ENCODE results near the gene AAGAB. TPM values are rescaled to one million over a fixed set of nuclear protein-coding genes. Genes with fewer than 3 reads are reported as not detected.

The AAGAB gene
- total RNA-seq, 2 donors from 2014 or later = 51.7 to 65.0 TPM

DNA sequence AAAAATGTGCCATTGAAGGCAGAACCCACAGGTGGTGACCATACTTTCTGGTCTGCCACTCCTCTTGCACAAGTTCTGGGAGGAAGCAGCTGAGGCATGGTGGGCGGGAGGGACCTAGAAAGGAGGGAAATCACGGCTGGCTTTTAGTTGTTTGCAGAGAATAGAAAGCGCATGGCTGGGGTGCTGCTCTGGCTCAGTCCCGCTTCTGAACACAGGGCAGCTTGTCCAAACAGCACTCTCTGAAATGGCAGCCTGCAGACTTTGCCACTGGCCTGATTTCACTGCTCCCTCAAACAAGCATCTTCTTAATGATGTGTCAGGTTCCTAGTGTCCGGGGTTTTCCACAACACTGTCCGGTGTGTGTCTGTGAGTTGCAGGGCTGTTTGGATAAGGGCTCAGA lies 76.7 kb downstream of the AAGAB start:
- Mint-ChIP-seq H3K36me3 (ENCODE audit: insufficient read depth in 2 of 2) (peaks cover 2 to 6% of the 10 kb centered on the region in 2 donors), H3K27me3 (ENCODE audit: low read depth) (no peaks in the 10 kb centered on the region), H3K4me3 (no peak overlapping the region), H3K9me3 (no peaks in the 10 kb centered on the region), H3K4me1 (ENCODE audit: low read depth) (peaks cover 49% of the 10 kb centered on the region), H3K27ac (no peak overlapping the region)
- ATAC-seq (replicated peaks in 1 of 2) = no peak
- no peak for DNase-seq

DNA sequence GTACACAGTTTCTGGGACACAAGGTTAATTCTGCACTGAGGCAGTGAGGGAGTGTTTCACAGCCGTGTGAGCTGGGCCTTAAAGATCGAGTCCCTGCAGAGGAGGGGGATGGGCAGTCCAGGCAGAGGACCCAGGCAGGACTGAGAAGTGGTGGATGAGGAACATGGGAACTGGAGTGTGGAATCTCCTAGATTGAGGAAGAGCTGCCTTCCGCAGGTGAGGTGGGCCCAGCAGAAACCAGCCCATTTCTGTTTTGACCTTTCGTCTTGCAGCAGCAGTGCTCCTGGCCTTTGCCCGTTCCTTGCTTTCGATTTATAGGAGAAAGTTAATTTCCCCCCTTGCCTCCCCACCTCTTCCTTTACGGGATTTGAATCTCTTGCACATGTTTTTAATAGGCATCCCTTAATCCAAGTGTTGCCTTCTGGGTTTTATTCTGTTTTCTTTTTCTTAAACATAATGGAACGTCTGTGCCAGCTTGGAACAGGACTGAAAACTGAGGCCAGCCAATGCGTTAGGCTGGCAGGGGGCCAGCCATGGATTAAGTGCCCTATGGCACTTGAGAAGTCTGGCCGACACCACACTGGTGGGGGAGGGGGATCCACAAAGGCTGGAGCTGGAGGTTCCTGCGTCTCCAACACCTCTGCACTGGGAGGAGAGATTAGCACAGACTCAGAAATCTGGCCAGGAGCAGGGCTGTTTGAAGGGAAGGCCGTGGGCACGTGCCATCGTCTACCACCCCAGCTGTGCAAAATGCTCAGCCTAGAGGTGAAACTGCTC lies 78.1 kb downstream of the AAGAB start:
- no peak for ATAC-seq (replicated peaks in 1 of 2)
- DNase-seq = no peak
- Mint-ChIP-seq H3K9me3 (no peaks in the 10 kb centered on the region), H3K27me3 (ENCODE audit: low read depth) (no peaks in the 10 kb centered on the region), H3K36me3 (ENCODE audit: insufficient read depth in 2 of 2) (peaks cover 2 to 6% of the 10 kb centered on the region in 2 donors), H3K27ac (peak overlapping the region; percentile 52), H3K4me3 (peak overlapping the region; percentile 48 to 80), H3K4me1 (ENCODE audit: low read depth) (peaks cover 63% of the 10 kb centered on the region)

DNA sequence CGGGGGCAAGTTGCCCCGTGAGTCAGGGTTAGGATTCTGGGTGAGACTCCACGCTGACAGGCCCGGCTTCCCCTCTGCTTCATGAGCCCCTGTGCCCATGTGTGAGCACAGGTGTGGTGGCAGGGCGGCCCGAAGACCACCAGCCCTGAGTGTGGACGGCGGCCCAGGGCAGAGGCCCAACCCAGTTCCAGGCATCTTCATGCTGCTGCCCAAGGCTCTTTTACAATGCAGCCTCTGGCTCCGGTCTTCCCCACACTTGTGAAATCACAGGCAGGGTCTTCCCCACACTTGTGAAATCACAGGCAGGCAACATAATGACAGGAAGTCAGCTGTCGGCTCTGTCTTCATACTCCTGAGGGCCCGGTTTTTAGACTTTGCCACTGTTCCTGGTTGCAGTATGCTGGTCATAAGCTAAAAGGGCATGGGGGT lies 78.8 kb downstream of the AAGAB start:
- peak overlapping the region; percentile 52 for H3K27ac Mint-ChIP-seq
- DNase-seq (peak; percentile 52 to 59), ATAC-seq (replicated peaks in 1 of 2) (peak; percentile 69 to 81)
- peaks cover 2 to 6% of the 10 kb centered on the region in 2 donors for H3K36me3 Mint-ChIP-seq (ENCODE audit: insufficient read depth in 2 of 2)
- H3K27me3 Mint-ChIP-seq (ENCODE audit: low read depth) = no peaks in the 10 kb centered on the region
- peak overlapping the region; percentile 48 to 80 for H3K4me3 Mint-ChIP-seq
- peaks cover 67% of the 10 kb centered on the region for H3K4me1 Mint-ChIP-seq (ENCODE audit: low read depth)
- H3K9me3 Mint-ChIP-seq = no peaks in the 10 kb centered on the region

DNA sequence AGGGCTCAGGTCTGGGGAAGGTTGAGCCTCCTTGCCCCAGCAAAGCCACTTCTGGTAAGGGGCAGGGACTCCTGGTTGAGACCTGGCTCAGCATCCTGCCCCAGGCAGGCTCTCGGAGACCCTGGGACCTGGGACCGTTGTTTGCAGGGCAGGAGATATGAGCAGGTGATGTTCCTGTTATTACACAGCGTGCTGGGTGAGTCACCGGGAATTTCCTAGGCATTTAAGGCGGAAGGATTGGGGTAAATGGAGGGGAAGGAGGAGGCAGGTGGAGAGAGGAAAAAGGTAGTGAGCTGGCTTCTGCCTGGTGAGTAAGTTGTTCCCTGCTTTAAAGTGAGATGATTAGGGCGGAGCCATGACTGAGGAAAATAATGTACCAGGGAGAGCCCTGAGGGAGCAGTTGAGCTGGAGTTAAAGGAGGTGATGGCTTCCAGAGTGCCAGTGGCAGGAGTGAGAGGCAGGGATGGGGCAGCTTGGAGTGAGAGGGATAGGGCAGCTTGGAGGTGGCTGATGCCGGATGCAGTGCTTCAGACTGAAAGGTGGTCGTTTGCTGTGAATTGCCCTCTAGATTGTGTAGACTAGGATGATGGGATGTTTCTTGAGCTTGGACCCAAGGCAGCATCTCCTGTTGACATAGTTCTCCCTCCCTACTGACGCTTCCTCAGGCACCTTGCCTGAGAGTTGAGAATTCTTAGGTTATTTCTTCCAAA lies 79.4 kb downstream of the AAGAB start:
- Mint-ChIP-seq H3K4me3 (peak overlapping the region; percentile 48 to 80), H3K9me3 (no peaks in the 10 kb centered on the region), H3K4me1 (ENCODE audit: low read depth) (peaks cover 73% of the 10 kb centered on the region), H3K36me3 (ENCODE audit: insufficient read depth in 2 of 2) (peaks cover 2 to 6% of the 10 kb centered on the region in 2 donors), H3K27ac (peak overlapping the region; percentile 62), H3K27me3 (ENCODE audit: low read depth) (no peaks in the 10 kb centered on the region)
- DNase-seq = peak; percentile 36
- peak; percentile 50 to 54 for ATAC-seq (replicated peaks in 1 of 2)

DNA sequence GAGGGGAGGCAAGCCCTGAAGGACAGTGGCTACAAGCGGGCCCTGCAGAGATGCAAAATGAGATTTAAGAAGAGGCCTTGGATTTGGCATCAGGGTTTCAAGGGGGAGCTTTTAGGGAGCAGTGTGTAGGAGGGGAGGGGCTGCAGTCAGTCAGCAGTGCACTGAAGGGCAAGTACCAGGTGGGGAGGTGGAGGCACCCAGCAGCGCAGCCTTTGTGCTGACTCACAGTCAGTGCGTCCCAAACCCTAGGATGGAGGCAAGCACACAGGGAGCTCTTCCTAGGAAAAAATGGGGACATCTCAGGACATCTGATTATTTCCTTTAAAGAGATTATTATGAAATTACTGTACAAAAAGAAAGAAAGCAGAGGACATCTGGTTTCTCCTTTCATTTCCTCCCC lies 80.0 kb downstream of the AAGAB start:
- no peak for ATAC-seq (replicated peaks in 1 of 2)
- Mint-ChIP-seq H3K4me3 (peak overlapping the region; percentile 48 to 80), H3K4me1 (ENCODE audit: low read depth) (peaks cover 78% of the 10 kb centered on the region), H3K36me3 (ENCODE audit: insufficient read depth in 2 of 2) (peaks cover 0 to 4% of the 10 kb centered on the region in 2 donors), H3K27me3 (ENCODE audit: low read depth) (no peaks in the 10 kb centered on the region), H3K9me3 (no peaks in the 10 kb centered on the region), H3K27ac (peak overlapping the region; percentile 62)
- no peak for DNase-seq

DNA sequence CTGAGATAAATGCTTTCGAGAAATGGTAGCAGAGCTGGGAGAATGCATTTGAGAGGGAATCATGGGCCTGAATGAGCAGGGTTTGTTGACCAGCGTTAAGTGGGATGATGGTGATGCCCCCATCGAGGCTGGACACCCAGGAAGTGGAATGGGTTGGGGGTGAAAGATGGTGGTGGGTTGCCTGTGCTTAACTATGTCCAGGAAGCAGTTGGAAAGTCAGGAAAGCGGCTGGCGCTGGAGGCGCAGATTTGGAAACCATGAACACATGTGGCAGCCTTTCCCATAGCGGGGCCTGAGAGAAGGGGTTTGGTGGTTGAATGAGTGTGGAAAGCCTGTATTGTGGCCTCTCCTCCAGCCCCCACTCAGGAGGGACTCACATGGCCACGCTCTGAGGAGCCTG lies 80.7 kb downstream of the AAGAB start:
- no peaks in the 10 kb centered on the region for H3K9me3 Mint-ChIP-seq
- peak overlapping the region; percentile 62 for H3K27ac Mint-ChIP-seq
- DNase-seq = no peak
- no peak for ATAC-seq (replicated peaks in 1 of 2)
- no peak overlapping the region for H3K4me3 Mint-ChIP-seq
- H3K27me3 Mint-ChIP-seq (ENCODE audit: low read depth) = no peaks in the 10 kb centered on the region
- H3K4me1 Mint-ChIP-seq (ENCODE audit: low read depth) = peaks cover 80% of the 10 kb centered on the region
- peaks cover 0 to 4% of the 10 kb centered on the region in 2 donors for H3K36me3 Mint-ChIP-seq (ENCODE audit: insufficient read depth in 2 of 2)

DNA sequence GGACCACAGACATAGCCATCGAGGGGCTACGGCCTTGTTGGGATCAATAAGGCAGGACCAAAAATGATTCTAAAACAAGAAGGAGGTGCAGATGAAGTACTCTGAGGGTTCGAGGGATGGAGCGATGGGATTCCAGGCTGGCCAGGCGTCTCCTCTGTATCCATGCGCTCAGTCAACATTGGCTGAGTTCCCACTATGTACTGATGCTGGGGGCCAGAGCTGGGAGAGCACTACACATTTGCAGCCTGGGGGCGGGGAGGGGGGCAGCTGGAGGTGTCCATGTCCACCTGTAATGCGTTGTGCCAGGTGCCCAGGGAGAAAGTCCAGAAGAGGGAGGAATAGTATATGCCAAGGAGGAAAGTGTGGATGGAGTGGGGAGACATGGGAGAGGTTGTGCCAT lies 81.5 kb downstream of the AAGAB start:
- ATAC-seq (replicated peaks in 1 of 2) (no peak), DNase-seq (no peak)
- no peak overlapping the region for H3K27ac Mint-ChIP-seq
- H3K9me3 Mint-ChIP-seq = no peaks in the 10 kb centered on the region
- peaks cover 0 to 9% of the 10 kb centered on the region in 2 donors for H3K36me3 Mint-ChIP-seq (ENCODE audit: insufficient read depth in 2 of 2)
- peaks cover 88% of the 10 kb centered on the region for H3K4me1 Mint-ChIP-seq (ENCODE audit: low read depth)
- no peak overlapping the region for H3K4me3 Mint-ChIP-seq
- no peaks in the 10 kb centered on the region for H3K27me3 Mint-ChIP-seq (ENCODE audit: low read depth)

DNA sequence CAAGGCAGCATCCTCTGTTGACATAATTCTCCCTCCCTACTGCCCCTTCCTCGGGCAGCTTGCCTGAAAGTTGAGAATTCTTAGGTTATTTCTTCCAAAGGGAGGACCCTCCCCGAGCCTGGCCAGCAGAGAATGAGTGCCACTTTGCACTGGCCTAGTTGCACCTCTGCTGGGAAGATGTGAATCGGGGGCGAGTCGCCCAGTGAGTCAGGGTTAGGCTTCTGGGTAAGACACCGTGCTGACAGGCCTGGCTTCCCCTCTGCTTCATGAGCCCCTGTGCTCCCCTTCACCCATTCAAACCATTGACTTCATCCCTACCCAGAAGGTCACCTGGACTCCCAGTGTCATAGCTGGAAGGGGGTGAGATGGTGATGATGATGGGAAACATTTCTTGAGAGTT lies 82.3 kb downstream of the AAGAB start:
- no peaks in the 10 kb centered on the region for H3K9me3 Mint-ChIP-seq
- H3K4me1 Mint-ChIP-seq (ENCODE audit: low read depth) = peaks cover 83% of the 10 kb centered on the region
- H3K27ac Mint-ChIP-seq = peak overlapping the region; percentile 66
- H3K27me3 Mint-ChIP-seq (ENCODE audit: low read depth) = no peaks in the 10 kb centered on the region
- H3K36me3 Mint-ChIP-seq (ENCODE audit: insufficient read depth in 2 of 2) = peaks cover 0 to 9% of the 10 kb centered on the region in 2 donors
- ATAC-seq (replicated peaks in 1 of 2) (peak; percentile 51 to 60), DNase-seq (peak; percentile 48 to 53)
- H3K4me3 Mint-ChIP-seq = peak overlapping the region in 1 of 2 donors; percentile 28

DNA sequence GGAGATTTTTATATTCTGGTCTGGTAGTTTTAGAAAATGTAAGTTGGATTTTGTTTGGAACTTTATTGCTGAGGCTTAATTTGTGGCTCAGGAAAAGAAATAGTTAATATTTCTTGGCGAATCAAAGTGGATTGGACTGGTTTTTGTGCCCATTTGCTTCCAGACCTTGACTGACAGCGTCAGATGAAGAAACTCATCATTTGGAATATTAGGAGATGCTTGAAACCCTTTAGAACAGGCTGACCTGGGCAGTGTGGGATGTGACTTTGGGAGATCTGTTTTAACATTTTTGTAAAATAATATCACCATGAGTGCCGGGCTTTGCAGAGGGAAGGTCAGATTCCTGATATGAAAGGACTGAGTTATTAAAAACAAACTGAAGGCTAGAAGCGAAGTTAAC lies 83.0 kb downstream of the AAGAB start:
- Mint-ChIP-seq H3K27me3 (ENCODE audit: low read depth) (no peaks in the 10 kb centered on the region), H3K9me3 (no peaks in the 10 kb centered on the region), H3K4me1 (ENCODE audit: low read depth) (peaks cover 76% of the 10 kb centered on the region), H3K27ac (peak overlapping the region; percentile 66), H3K4me3 (no peak overlapping the region), H3K36me3 (ENCODE audit: insufficient read depth in 2 of 2) (peaks cover 2 to 9% of the 10 kb centered on the region in 2 donors)
- ATAC-seq (replicated peaks in 1 of 2) (no peak), DNase-seq (no peak)

DNA sequence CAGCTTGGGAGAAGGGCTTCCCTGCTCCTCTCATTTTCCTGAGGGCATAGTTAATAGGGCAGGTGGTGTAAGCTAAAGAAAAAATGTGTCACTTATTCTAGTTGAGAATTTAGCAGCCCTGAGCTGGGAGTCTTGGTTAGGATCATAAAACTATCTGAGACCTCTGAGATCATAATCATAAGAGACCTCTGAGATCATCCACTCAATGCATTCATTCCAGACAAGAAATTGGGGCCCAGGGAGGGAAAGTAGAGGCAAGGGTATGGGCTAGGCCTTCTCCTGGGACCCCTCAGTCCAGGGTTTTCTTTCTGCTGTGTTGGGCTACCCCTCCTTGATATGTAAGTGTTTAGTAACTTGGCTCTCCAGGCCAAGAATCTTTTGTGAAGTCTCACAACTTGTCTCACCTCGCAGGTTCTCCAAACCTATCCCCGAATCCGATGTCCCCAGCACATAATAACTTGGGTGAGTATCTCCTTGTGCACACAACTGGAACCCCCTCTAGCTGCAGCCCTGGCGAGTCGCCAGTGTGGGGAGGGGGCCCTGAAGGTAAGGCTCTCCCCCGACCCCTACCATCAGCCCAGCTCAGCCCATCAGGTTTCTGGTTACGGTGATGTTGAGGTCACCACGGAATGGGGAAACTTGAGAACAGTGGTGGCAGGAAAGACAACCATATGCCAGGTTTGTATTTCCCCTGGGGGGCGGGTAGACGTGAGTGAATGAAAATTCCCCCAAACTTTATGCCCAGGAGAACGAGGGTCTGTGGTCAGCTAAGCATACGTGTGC lies 84.1 kb downstream of the AAGAB start:
- peak overlapping the region; percentile 52 for H3K27ac Mint-ChIP-seq
- H3K4me1 Mint-ChIP-seq (ENCODE audit: low read depth) = peaks cover 65% of the 10 kb centered on the region
- DNase-seq = no peak
- peaks cover 5 to 9% of the 10 kb centered on the region in 2 donors for H3K36me3 Mint-ChIP-seq (ENCODE audit: insufficient read depth in 2 of 2)
- H3K27me3 Mint-ChIP-seq (ENCODE audit: low read depth) = no peaks in the 10 kb centered on the region
- no peak for ATAC-seq (replicated peaks in 1 of 2)
- no peaks in the 10 kb centered on the region for H3K9me3 Mint-ChIP-seq
- no peak overlapping the region for H3K4me3 Mint-ChIP-seq

DNA sequence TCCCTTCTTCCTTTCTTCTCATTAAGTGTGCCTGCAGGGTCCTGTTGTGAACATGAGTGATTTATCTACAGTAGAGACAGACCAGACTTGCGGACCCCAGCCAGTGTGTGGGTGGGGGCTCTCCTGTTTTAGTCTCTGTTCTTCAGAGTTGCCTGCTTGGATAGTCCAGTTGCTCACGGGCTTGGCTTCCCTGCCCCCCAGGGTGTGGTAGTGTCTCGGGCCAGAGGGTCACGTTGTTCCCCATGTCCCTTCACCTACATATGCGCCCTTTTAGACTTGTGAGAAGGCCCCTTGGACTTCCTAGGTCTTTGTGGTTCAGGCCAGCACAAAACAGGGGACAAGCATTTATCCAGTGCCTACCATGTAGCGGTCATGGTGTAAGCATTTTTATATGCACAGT lies 85.8 kb downstream of the AAGAB start:
- peak overlapping the region; percentile 8 for H3K27ac Mint-ChIP-seq
- H3K36me3 Mint-ChIP-seq (ENCODE audit: insufficient read depth in 2 of 2) = peaks cover 5% of the 10 kb centered on the region in 2 donors
- H3K27me3 Mint-ChIP-seq (ENCODE audit: low read depth) = no peaks in the 10 kb centered on the region
- no peak overlapping the region for H3K4me3 Mint-ChIP-seq
- peaks cover 49% of the 10 kb centered on the region for H3K4me1 Mint-ChIP-seq (ENCODE audit: low read depth)
- DNase-seq (no peak), ATAC-seq (replicated peaks in 1 of 2) (no peak)
- no peaks in the 10 kb centered on the region for H3K9me3 Mint-ChIP-seq

DNA sequence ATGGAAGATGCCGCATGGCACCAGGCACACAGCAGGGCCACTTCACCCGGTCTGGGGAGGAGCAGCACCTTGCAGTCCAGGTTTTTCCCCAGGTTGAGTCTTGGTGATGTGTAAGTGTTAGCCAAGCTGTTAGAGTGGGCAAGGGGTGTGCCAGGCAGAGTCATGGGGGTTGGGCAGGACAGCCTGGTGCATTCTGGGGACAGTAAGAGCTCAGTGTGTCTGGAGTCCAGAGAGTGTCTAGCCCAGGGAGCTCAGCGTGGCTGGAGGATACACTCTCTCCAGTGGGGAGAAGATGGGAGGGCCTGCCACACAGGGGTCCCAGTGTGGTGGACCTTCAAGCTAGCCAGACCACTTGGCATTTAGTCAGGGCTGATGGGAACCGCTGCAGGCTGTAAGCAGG lies 87.4 kb downstream of the AAGAB start:
- H3K4me1 Mint-ChIP-seq (ENCODE audit: low read depth) = peaks cover 33% of the 10 kb centered on the region
- no peak overlapping the region for H3K27ac Mint-ChIP-seq
- no peak overlapping the region for H3K4me3 Mint-ChIP-seq
- DNase-seq = no peak
- peaks cover 5% of the 10 kb centered on the region in 2 donors for H3K36me3 Mint-ChIP-seq (ENCODE audit: insufficient read depth in 2 of 2)
- H3K9me3 Mint-ChIP-seq = no peaks in the 10 kb centered on the region
- no peak for ATAC-seq (replicated peaks in 1 of 2)
- H3K27me3 Mint-ChIP-seq (ENCODE audit: low read depth) = no peaks in the 10 kb centered on the region

Data from activated T-cell treated with anti-CD3 and anti-CD28 coated beads, Interleukin-2, amount 50 U/mL, for 72 hours (primary cell).